Left lung (tissue), 14 donors: ENCODE data around the gene ITIH3. TPM values are rescaled to one million over a fixed set of nuclear protein-coding genes. Genes with fewer than 3 reads are reported as not detected.

ENCODE experiments used
- ATAC-seq: fragments of 200-7000 bp; cut with Tn5 transposase; one replicate; pipeline ENCODE4 v1.9.1; 2020; ENCODE audit warnings: moderate library complexity
- DNase-seq, 4 donors: peaks; one replicate each; pipeline ENCODE4 v3.0.0-alpha.2; 2013 to 2020
- H3K27ac ChIP-seq, 2 donors: fragments of 200-600 bp; sonication (generic) in 1 of 2; one replicate each; pipeline versions ENCODE4 v1.5.0 to v1.8.0; 2020 to 2021
- H3K27me3 ChIP-seq, 2 donors: fragments of 200-600 bp; sonication (generic) in 1 of 2; one replicate each; pipeline versions ENCODE4 v1.5.0 to v1.8.0; 2020 to 2021
- H3K36me3 ChIP-seq, 2 donors: fragments of 200-600 bp; sonication (generic) in 1 of 2; one replicate each; pipeline versions ENCODE4 v1.5.0 to v1.8.0; 2020 to 2021
- H3K4me1 ChIP-seq, 2 donors: fragments of 200-600 bp; one replicate each; pipeline ENCODE4 v1.8.0; 2021
- H3K4me3 ChIP-seq, 2 donors: fragments of 200-600 bp; sonication (generic) in 1 of 2; one replicate each; pipeline versions ENCODE4 v1.5.0 to v1.8.0; 2020 to 2021; ENCODE audit warnings: mild to moderate bottlenecking in 1 of 2
- H3K9me3 ChIP-seq, 2 donors: fragments of 200-600 bp; sonication (generic) in 1 of 2; one replicate each; pipeline versions ENCODE4 v1.5.0 to v1.8.0; 2020 to 2021
- intact Hi-C, 2 donors: fragments of 100-400 bp; cut with DNase I; formaldehyde crosslinking; loops; one replicate each; pipeline versions ENCODE4 v1.11.2 to v1.14.2; 2022
- long read RNA-seq, 12 donors: library from polyadenylated mRNA in 2 of 12; unstranded in 2 of 12; transcript quantifications; one replicate each; pipeline ENCODE4 v2.0.0 and lab custom pipeline, GENCODE V29; 2019 to 2026
- polyA plus RNA-seq, 6 donors: library from polyadenylated mRNA; unstranded; fragments of 120-200 nt; gene quantifications; one replicate each; pipeline ENCODE4 v1.2.1, GENCODE V29; 2013; ENCODE audit not compliant: insufficient read length in 6 of 6
- total RNA-seq, 2 donors: library from RNA; stranded (reverse); fragmentation: NEBNext Ultra II Directional; extraction: Animal tissue kit (Norgen Biotek cat#: 25700); gene quantifications; one replicate each; pipeline ENCODE4 v1.2.1, GENCODE V29; 2021
- TF ChIP-seq, protein P1 (sequence below), 2 donors: fragments of 200-600 bp; sonication (generic) in 1 of 2; IDR thresholded peaks; one replicate each; pipeline versions ENCODE4 v1.5.0 to v1.8.0; 2021; ENCODE audit warnings: antibody characterized with exemption in 2 of 2
- donor health status: DM: no; HTN: yes; CAD: no.
- donor health status: DM: no; HTN: no; CAD: no.

The ITIH3 gene, protein sequence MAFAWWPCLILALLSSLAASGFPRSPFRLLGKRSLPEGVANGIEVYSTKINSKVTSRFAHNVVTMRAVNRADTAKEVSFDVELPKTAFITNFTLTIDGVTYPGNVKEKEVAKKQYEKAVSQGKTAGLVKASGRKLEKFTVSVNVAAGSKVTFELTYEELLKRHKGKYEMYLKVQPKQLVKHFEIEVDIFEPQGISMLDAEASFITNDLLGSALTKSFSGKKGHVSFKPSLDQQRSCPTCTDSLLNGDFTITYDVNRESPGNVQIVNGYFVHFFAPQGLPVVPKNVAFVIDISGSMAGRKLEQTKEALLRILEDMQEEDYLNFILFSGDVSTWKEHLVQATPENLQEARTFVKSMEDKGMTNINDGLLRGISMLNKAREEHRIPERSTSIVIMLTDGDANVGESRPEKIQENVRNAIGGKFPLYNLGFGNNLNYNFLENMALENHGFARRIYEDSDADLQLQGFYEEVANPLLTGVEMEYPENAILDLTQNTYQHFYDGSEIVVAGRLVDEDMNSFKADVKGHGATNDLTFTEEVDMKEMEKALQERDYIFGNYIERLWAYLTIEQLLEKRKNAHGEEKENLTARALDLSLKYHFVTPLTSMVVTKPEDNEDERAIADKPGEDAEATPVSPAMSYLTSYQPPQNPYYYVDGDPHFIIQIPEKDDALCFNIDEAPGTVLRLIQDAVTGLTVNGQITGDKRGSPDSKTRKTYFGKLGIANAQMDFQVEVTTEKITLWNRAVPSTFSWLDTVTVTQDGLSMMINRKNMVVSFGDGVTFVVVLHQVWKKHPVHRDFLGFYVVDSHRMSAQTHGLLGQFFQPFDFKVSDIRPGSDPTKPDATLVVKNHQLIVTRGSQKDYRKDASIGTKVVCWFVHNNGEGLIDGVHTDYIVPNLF
- 1 to 10 TPM; 1.5 to 3.6 TPM for total RNA-seq
- polyA plus RNA-seq: 1 to 10 TPM; 2.0 to 5.8 (median 3.6) TPM
- long read RNA-seq, donor 1: 0 reads
- long read RNA-seq, donor 2: 0 reads
- long read RNA-seq, donor 3: 0 reads
- long read RNA-seq, donor 4, partial matches to known transcripts: 1 of 1 reads
- long read RNA-seq, donor 4, other reads (novel, unspliced or antisense): 0 of 1 reads
- long read RNA-seq, donor 5, partial matches to known transcripts: 0 of 1 reads
- long read RNA-seq, donor 5, other reads (novel, unspliced or antisense): 0 of 1 reads
- long read RNA-seq, donor 6: 0 reads
- long read RNA-seq, donor 7: 0 reads
- long read RNA-seq, donor 8: 0 reads
- long read RNA-seq, donor 9: 0 reads
- long read RNA-seq, donor 10, partial matches to known transcripts: 1 of 1 reads
- long read RNA-seq, donor 10, other reads (novel, unspliced or antisense): 0 of 1 reads
- long read RNA-seq, donor 11: 0 reads
- long read RNA-seq, donor 12: 0 reads

DNA sequence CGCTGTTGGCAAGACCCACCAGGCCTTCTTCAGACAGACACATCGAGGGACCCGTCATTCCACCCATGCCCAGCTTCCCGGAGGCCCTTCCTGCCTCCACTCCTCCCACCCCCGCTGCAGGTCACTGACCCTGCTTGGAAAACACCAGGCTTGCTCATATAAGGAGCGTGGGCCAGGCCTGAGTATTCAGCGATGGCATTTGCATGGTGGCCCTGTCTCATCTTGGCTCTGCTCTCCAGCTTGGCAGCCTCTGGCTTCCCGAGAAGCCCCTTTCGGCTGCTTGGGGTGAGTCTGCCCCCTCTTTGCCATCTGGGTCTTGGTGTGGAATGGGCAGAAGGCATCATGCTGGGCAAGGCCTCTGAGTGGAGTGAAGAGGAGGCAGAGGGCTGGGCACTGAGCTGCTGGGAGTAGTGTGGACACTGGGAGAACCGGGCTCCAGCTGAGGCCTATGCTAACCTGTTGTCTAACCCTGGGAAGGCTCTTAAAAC, at the start of gene ITIH3:
TSS of gene ITIH3 (plus strand) at position 185 of the 488 bp plus-strand sequence. CDS start at position 193, 8 bp downstream.
- H3K4me3 ChIP-seq: no peak within 1 kb of the TSS
- intact Hi-C loops: no loop called here
- no peaks in the 10 kb centered on the region for H3K9me3 ChIP-seq
- no peaks in the 10 kb centered on the region for H3K36me3 ChIP-seq
- H3K27me3 ChIP-seq: no peaks in the 10 kb centered on the region
- TF ChIP-seq, protein P1, sequence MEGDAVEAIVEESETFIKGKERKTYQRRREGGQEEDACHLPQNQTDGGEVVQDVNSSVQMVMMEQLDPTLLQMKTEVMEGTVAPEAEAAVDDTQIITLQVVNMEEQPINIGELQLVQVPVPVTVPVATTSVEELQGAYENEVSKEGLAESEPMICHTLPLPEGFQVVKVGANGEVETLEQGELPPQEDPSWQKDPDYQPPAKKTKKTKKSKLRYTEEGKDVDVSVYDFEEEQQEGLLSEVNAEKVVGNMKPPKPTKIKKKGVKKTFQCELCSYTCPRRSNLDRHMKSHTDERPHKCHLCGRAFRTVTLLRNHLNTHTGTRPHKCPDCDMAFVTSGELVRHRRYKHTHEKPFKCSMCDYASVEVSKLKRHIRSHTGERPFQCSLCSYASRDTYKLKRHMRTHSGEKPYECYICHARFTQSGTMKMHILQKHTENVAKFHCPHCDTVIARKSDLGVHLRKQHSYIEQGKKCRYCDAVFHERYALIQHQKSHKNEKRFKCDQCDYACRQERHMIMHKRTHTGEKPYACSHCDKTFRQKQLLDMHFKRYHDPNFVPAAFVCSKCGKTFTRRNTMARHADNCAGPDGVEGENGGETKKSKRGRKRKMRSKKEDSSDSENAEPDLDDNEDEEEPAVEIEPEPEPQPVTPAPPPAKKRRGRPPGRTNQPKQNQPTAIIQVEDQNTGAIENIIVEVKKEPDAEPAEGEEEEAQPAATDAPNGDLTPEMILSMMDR (IDR thresholded peaks at IDR 0.05): no peak
- H3K27ac ChIP-seq: no peak within 1 kb of the TSS
- ATAC-seq: no peak
- no peaks in the 10 kb centered on the region for H3K4me1 ChIP-seq
- DNase-seq: peak in 1 of 4 donors; percentile 33

DNA sequence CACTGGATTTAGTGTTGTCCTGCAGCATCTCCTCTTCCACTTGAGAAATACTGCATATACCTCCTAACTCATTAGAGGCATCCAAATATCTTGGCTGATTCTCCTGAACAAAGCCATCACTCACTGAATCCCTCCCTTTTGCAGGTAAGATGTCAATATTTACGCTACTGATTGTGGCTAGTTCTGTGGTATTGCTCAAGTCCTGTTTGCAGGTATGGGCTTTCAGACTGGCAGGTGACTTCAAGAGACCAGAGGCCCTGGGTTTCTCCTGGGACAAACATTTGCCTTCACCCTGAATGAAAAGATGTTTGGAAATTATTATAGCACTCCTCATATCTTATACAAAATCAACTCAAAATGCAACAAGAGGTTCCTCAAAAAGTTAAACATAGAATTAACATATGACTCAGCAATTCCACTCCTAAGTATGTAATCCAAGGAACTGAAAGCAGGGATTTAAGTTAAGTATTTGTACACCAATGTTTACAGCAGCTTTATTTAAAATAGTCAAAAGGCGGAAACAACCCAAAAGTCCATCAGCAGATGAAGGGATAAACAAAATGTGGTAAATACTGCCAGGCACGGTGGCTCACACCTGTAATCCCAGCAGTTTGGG, 42.4 kb upstream of the ITIH3 start:
- intact Hi-C loops: no loop called here
- DNase-seq (no peak), ATAC-seq (peak; percentile 61)

DNA sequence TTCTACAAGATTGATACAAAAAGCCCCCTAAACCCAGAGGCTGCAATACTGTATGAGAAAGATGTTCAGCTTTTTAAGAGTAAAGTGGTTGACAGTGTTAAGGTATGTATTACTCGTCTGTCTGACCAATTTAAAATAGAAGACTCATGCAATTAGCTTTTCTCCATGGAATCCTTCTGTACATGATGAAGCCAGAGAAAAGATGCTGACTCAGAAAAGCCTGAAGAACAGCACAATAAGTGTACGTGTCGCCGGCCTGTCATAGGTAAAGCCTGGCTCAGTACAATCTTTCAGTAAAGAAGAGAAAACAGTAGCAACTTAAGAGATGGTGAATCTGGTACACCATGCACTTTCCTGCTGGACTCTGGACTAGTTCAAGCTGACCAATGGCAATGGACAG, 40.2 kb upstream of the ITIH3 start:
- Histone ChIP-seq H3K4me1 (peaks cover 0 to 9% of the 10 kb centered on the region in 2 donors), H3K4me3 (no peak overlapping the region), H3K36me3 (peaks cover 0 to 87% of the 10 kb centered on the region in 2 donors), H3K27ac (no peak overlapping the region), H3K27me3 (no peaks in the 10 kb centered on the region), H3K9me3 (no peaks in the 10 kb centered on the region)
- intact Hi-C loops: no loop called here
- ATAC-seq (no peak), DNase-seq (no peak)
- TF ChIP-seq, protein P1 (IDR thresholded peaks at IDR 0.05): no peak

More for the DNA sequence above, 42.4 kb upstream of the ITIH3 start:
- Histone ChIP-seq H3K27ac (no peak overlapping the region), H3K36me3 (peaks cover 0 to 87% of the 10 kb centered on the region in 2 donors), H3K4me1 (peaks cover 0 to 9% of the 10 kb centered on the region in 2 donors), H3K9me3 (no peaks in the 10 kb centered on the region), H3K4me3 (no peak overlapping the region), H3K27me3 (no peaks in the 10 kb centered on the region)
- TF ChIP-seq, protein P1 (IDR thresholded peaks at IDR 0.05): no peak

DNA sequence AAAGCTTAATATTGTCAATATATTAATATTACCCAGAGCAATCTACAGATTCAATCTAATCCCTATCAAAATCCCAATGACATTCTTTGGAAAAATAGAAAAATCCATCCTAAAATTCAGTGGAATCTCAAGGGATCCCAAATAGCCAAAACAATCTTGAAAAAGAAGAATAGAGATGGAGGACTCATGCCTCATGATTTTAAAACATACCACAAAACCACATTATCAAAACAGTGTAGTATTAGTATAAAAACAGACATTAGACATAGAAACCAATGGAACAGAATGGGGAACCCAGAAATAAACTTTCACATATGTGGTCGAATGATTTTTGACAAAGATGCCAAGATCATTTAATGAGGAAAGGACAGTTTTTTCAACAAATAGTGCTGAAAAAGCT, 38.5 kb upstream of the ITIH3 start:
- H3K27me3 ChIP-seq: no peaks in the 10 kb centered on the region
- DNase-seq (no peak), ATAC-seq (no peak)
- peaks cover 0 to 9% of the 10 kb centered on the region in 2 donors for H3K4me1 ChIP-seq
- intact Hi-C loops: no loop called here
- H3K27ac ChIP-seq: no peak overlapping the region
- peaks cover 0 to 85% of the 10 kb centered on the region in 2 donors for H3K36me3 ChIP-seq
- no peak overlapping the region for H3K4me3 ChIP-seq
- H3K9me3 ChIP-seq: no peaks in the 10 kb centered on the region
- TF ChIP-seq, protein P1 (IDR thresholded peaks at IDR 0.05): no peak
